Skin of body (tissue), 2 donors: Measurements from ENCODE around the gene PTPRM. TPM values are rescaled to one million over a fixed set of nuclear protein-coding genes. Genes with fewer than 3 reads are reported as not detected.
"Not testable (repeated sequence)": the region's sequence is repeated elsewhere in the genome, so short reads cannot be mapped to it uniquely, and the experiment has no call there.

Experiments
- DNase-seq: peaks from one replicate; lab custom pipeline; 2025; lab: John Stamatoyannopoulos, UW
- total RNA-seq: library from RNA; depleted of rRNA; stranded (reverse); fragments of >200 nt; gene quantifications from one replicate; pipeline ENCODE4 v1.2.3, GENCODE V29; 2014

PTPRM gene
- total RNA-seq, 1 donor from 2014 or later, result 46.3 TPM

- DNase-seq, result no peak
These were observed 374.4 kb downstream of the PTPRM start for GRCh38 chr18:7941533-7941932.

GRCh38 chr18:7945882-7946281 lies 378.8 kb downstream of the PTPRM start:
- no peak for DNase-seq

DNA sequence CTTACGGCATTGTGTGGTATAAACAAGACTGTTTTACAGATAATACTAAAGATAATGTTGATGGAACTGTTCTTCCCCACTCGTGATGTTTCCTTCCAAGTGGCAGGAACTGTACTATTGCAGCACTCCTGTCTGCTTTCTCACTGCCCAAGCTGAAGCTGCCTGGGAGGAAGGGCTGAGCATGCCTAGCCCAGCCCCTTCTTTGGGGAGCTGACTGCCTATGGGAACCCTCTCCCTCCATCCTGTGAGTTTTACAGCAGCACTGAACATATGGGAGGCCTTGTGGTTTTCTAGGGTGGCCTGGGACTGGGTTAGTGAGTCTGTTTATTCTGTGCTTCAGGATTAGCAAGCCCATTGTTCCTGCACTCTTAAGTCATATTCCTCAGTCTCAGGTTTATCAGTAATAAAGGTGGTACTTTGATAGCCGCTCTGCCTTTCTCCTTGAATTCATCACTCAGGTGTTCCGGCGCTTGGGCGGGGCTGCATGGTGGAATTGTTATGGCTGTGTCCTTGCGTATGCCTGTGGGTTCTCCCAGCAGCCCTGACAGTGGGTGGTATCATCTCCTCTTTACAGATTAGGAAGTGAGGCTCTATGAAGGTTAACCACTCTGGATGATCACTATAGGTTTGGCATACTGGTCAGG lies 379.7 kb downstream of the PTPRM start:
- no peak for DNase-seq

DNA sequence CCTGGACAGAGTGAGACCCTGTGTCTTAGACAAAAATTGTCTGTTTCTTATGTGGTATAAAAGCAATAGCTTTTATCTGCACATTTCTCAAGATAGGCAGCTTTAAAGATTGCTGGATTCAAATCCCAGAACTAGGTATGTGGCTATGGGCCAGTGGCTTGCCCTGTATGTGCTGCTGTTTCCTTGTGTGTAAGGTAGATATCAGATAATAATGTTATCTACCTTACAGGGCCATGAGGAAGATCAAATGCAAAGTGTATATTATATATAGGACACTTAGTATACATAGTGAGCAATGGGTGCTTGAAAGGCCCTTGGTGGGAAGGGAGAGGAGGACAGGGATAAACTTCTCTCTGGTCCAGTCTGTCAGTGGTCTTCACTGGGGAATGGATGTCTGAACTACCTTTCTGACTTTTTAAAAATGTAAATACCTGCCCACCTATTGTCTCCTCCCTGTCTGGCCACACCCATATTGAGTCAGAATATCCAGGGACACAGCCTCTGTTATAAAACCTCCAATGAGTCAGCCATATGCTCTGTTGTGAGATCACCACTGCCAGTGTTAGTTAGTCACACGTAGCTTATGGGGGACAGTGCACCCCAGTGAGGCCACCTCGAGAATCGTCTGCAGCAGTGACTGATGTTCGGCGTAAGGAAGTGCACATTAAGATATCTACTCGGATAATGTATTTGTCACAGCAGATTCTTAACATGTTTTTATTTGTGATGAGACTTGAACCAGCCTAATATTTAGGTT lies 383.4 kb downstream of the PTPRM start:
- no peak for DNase-seq

- DNase-seq, result no peak
These were observed 386.2 kb downstream of the PTPRM start for GRCh38 chr18:7953095-7953958.

- no peak for DNase-seq
These were observed 387.1 kb downstream of the PTPRM start for GRCh38 chr18:7954238-7954637.

DNA sequence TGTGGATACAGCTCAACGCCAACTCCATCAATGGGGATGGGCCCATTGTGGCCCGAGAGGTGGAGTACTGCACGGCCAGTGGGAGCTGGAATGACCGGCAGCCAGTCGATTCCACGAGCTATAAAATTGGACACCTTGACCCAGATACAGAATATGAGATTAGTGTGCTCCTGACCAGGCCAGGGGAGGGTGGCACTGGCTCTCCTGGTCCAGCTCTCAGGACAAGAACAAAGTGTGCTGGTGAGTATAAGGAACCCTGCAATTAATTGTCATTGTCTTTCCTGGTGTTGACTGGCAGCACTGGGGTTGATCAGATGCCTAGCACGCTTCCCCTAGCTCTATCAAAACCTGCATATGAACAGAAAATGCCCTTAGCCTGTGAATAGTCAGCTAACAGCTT lies 388.1 kb downstream of the PTPRM start:
- DNase-seq, result no peak

DNA sequence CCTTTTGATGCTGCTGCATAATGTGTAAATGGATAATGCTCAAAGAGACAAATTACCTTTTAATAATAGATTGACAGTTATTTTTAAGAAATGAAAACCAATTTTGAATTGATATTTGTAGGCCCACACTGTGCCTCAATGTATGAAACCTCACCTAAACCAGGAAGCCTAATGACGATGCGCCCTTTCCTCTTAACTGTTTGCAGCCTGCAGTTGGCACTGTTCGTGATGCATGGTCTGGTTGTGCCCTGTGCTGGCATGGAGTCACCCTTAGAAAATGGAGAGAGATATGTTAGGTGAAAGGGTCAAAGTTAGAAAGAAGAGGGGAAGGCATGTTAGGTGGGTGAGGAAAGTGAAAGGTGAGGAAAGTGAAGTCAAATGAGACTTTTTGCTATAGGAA lies 390.2 kb downstream of the PTPRM start:
- DNase-seq, result no peak

GRCh38 chr18:7958081-7958896 lies 391.2 kb downstream of the PTPRM start:
- no peak for DNase-seq

- no peak for DNase-seq
These were observed 391.7 kb downstream of the PTPRM start for GRCh38 chr18:7958897-7959146.

GRCh38 chr18:7966682-7967081 lies 399.6 kb downstream of the PTPRM start:
- not testable (repeated sequence) for DNase-seq

GRCh38 chr18:7974200-7974874 lies 407.2 kb downstream of the PTPRM start:
- DNase-seq, result no peak

DNA sequence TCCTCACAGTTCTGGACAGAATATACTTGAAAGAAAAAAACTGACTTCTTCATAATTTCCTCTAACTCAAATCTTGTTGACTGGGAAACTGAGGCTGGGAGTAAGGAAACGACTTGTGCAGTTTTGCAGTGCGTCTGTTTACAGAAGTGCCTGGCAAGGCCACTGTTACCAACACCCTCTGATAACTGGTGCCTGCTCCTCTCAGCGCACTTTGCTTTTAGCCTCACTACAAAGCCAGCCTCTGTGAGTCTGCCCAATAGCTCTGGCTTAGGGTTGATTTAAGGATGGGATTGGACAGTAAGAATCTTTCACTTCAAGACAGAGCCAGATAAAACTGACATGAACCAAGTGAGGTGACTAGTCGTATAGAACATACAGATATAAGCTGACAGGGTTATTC lies 410.8 kb downstream of the PTPRM start:
- DNase-seq, result no peak

DNA sequence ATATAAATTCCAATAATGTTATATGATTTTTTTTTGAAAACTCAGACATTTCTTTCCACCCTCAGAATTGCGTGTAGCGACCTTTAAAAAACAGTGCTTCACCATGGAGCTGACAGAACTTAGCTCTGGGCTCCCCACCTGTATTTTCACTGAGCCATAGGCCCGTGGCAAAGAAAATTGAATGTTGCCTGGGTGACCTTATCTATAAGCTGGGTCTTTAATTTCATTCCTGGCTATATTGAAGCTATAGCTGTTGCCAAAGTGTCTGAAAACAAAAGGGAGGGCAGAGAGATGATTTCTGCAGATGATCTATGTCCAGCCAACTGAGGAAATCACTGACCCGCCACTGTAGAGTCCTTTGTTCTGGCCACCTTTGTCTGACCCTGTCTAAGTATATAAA lies 411.7 kb downstream of the PTPRM start:
- no peak for DNase-seq

- DNase-seq, result no peak
These were observed 412.6 kb downstream of the PTPRM start for GRCh38 chr18:7979714-7980113.

DNA sequence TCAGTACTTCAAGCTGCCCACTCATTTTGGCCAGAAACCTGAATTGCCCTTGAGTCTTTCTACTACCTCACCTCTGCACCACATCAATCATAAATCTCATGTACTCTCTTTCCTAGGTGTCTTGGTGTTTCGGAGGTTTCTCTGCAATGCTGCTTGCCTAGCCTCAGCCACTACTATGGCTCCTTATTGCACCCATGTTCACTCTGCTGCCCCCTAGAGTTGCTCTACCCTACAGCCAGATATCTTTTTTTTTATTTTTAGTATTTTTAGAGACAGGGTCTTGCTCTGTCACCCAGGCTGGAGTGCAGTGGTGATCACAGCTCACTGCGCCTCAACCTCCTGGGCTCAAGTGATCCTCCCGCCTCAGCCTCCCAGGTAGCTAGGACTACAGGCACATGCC lies 413.0 kb downstream of the PTPRM start:
- DNase-seq, result no peak

- no peak for DNase-seq
These were observed 413.5 kb downstream of the PTPRM start for GRCh38 chr18:7980656-7981055.

- DNase-seq, result no peak
These were observed 415.1 kb downstream of the PTPRM start for GRCh38 chr18:7982216-7982615.

GRCh38 chr18:7987284-7987976 lies 420.3 kb downstream of the PTPRM start:
- peak; percentile 18 for DNase-seq

GRCh38 chr18:7990670-7991069 lies 423.6 kb downstream of the PTPRM start:
- DNase-seq, result no peak
